Suppressor macrophage treated with lipopolysaccharide for 4 hours (primary cell): ENCODE results near the gene TGM3.
A peak's percentile ranks its signal among the peaks of the same experiment; 100 is the strongest.
"Not testable (repeated sequence)": the region's sequence is repeated elsewhere in the genome, so short reads cannot be mapped to it uniquely, and the experiment has no call there.

Experiments used
- DNase-seq: peaks from one replicate; pipeline ENCODE4 v3.0.0-alpha.2; 2020

TGM3 gene

GRCh38 chr20:2295886-2296515, at the start of gene TGM3:
TSS of gene TGM3 (plus strand) at chr20:2296001. CDS start at chr20:2296064, 63 bp downstream.
- DNase-seq, result no peak

GRCh38 chr20:2246069-2246491, 49.7 kb upstream of the TGM3 start:
- no peak for DNase-seq

- no peak for DNase-seq
These were observed 47.0 kb upstream of the TGM3 start for GRCh38 chr20:2248837-2249236.

- no peak for DNase-seq
These were observed 45.9 kb upstream of the TGM3 start for GRCh38 chr20:2249935-2250334.

GRCh38 chr20:2252419-2252997, 43.3 kb upstream of the TGM3 start:
- DNase-seq, result peak; percentile 47

- peak; percentile 19 for DNase-seq
These were observed 42.5 kb upstream of the TGM3 start for GRCh38 chr20:2253256-2253655.

GRCh38 chr20:2254333-2254732, 41.5 kb upstream of the TGM3 start:
- no peak for DNase-seq

GRCh38 chr20:2255926-2256531, 39.8 kb upstream of the TGM3 start:
- DNase-seq, result peak; percentile 61

- no peak for DNase-seq
These were observed 36.1 kb upstream of the TGM3 start for GRCh38 chr20:2259731-2260130.

- DNase-seq, result no peak
These were observed 35.6 kb upstream of the TGM3 start for GRCh38 chr20:2260250-2260649.

- no peak for DNase-seq
These were observed 34.7 kb upstream of the TGM3 start for GRCh38 chr20:2261046-2261485.

GRCh38 chr20:2261629-2262028, 34.2 kb upstream of the TGM3 start:
- DNase-seq, result no peak

GRCh38 chr20:2264118-2264517, 31.7 kb upstream of the TGM3 start:
- no peak for DNase-seq

- not testable (repeated sequence) for DNase-seq
These were observed 31.0 kb upstream of the TGM3 start for GRCh38 chr20:2264621-2265374.

- no peak for DNase-seq
These were observed 22.0 kb upstream of the TGM3 start for GRCh38 chr20:2273634-2274302.

- DNase-seq, result no peak
These were observed 19.8 kb upstream of the TGM3 start for GRCh38 chr20:2276015-2276414.

- DNase-seq, result no peak
These were observed 16.5 kb upstream of the TGM3 start for GRCh38 chr20:2279253-2279779.

GRCh38 chr20:2280082-2280481, 15.7 kb upstream of the TGM3 start:
- peak; percentile 37 for DNase-seq

GRCh38 chr20:2281563-2281962, 14.2 kb upstream of the TGM3 start:
- DNase-seq, result no peak

- DNase-seq, result no peak
These were observed 13.6 kb upstream of the TGM3 start for GRCh38 chr20:2282181-2282580.

GRCh38 chr20:2283706-2284423, 11.9 kb upstream of the TGM3 start:
- DNase-seq, result no peak

GRCh38 chr20:2285193-2285592, 10.6 kb upstream of the TGM3 start:
- peak; percentile 52 for DNase-seq
